ENCODE results near the gene WWOX.

- no peak for TF ChIP-seq CTCF (IDR thresholded peaks at IDR 0.05; ENCODE audit: poor library complexity, severe bottlenecking)
- TF ChIP-seq RAD21 (conservative IDR thresholded peaks at IDR 0.05) = no peak
Measured at GRCh38 chr16:78274771-78275170, 175.3 kb downstream of the WWOX start.

Measured in neural cell (in vitro differentiated cells).